Smooth muscle cell of the coronary artery (primary cell): ENCODE results near the gene VPS37D. TPM values are rescaled to one million over a fixed set of nuclear protein-coding genes. Genes with fewer than 3 reads are reported as not detected.

Experiments used
- total RNA-seq: library from RNA; depleted of rRNA; stranded (reverse); fragments of >200 nt; gene quantifications from 2 replicates; pipeline ENCODE4 v1.2.3, GENCODE V29; 2014; ENCODE audit warnings: low replicate concordance

VPS37D gene
- total RNA-seq, result 3.7 and 4.2 TPM in 2 replicates

GRCh38 chr7:73667344-73668102 is at the start of gene VPS37D:
Gene VPS37D, plus strand, starts transcription at chr7:73667831. Its CDS starts 128 bp downstream, at chr7:73667959.

GRCh38 chr7:73623798-73624668 is 43.6 kb upstream of the VPS37D start, which contains the start of gene MLXIPL:
Gene MLXIPL, minus strand, starts transcription at chr7:73624522. Its CDS starts 30 bp downstream, at chr7:73624492.

GRCh38 chr7:73683056-73683787 is 15.6 kb downstream of the VPS37D start, which contains the start of the genes BUD23 and DNAJC30:
Gene BUD23, plus strand, starts transcription at chr7:73683597. Its CDS starts 29 bp downstream, at chr7:73683626.
Gene DNAJC30, minus strand, starts transcription at chr7:73683453. Its CDS starts 30 bp downstream, at chr7:73683423.

GRCh38 chr7:73718905-73719805 is 51.5 kb downstream of the VPS37D start, which contains the start of gene STX1A:
Gene STX1A, minus strand, starts transcription at chr7:73719669. Its CDS starts 38 bp downstream, at chr7:73719631.

Other genes starting within 250 kb of the VPS37D start
- gene FZD9, start 234.1 kb upstream of the VPS37D start, total RNA-seq, result 0.12 and 0.98 TPM in 2 replicates
- 36.4 and 37.2 TPM in 2 replicates for gene BAZ1B, start 145.5 kb upstream of the VPS37D start, total RNA-seq
- gene BCL7B, start 110.1 kb upstream of the VPS37D start, total RNA-seq, result 12.1 and 16.1 TPM in 2 replicates
- 83.4 and 114 TPM in 2 replicates for gene TBL2, start 89.3 kb upstream of the VPS37D start, total RNA-seq
- gene MLXIPL, start 43.3 kb upstream of the VPS37D start, total RNA-seq, result 0.23 TPM in 1 of 2 replicates, not detected in the other
- gene DNAJC30, start 15.6 kb downstream of the VPS37D start, total RNA-seq, result 1.8 and 2.0 TPM in 2 replicates
- 51.5 and 62.3 TPM in 2 replicates for gene BUD23, start 15.8 kb downstream of the VPS37D start, total RNA-seq
- gene STX1A, start 51.8 kb downstream of the VPS37D start, total RNA-seq, result 20.6 and 23.7 TPM in 2 replicates
- gene ABHD11, start 71.0 kb downstream of the VPS37D start, total RNA-seq, result 6.6 and 8.9 TPM in 2 replicates
- gene CLDN3, start 102.4 kb downstream of the VPS37D start, total RNA-seq, result not detected in 2 replicates
- gene CLDN4, start 163.2 kb downstream of the VPS37D start, total RNA-seq, result 0.23 TPM in 2 replicates
- gene METTL27, start 174.7 kb downstream of the VPS37D start, total RNA-seq, result 1.1 and 5.7 TPM in 2 replicates
- gene TMEM270, start 193.3 kb downstream of the VPS37D start, total RNA-seq, result not detected in 2 replicates